HG02759 (cell line): ENCODE results near the gene SVOP.
A peak's percentile ranks its signal among the peaks of the same experiment; 100 is the strongest.

Experiments used
- ATAC-seq: cut with Tn5 transposase; IDR thresholded peaks from one replicate; pipeline ENCODE4 v1.9.1; 2021; ENCODE audit warnings: mild to moderate bottlenecking, moderate library complexity; ENCODE audit not compliant: unreplicated experiment

Gene SVOP

GRCh38 chr12:108939594-108939993 is 81.3 kb downstream of the SVOP start:
- peak; percentile 44 for ATAC-seq

GRCh38 chr12:108938247-108938924 is 82.5 kb downstream of the SVOP start:
- no peak for ATAC-seq

- no peak for ATAC-seq
Observed at GRCh38 chr12:108935159-108935763, 85.6 kb downstream of the SVOP start.

GRCh38 chr12:108933949-108934348 is 86.9 kb downstream of the SVOP start:
- ATAC-seq = no peak

GRCh38 chr12:108930756-108931155 is 90.1 kb downstream of the SVOP start:
- ATAC-seq = no peak

GRCh38 chr12:108930155-108930554 is 90.7 kb downstream of the SVOP start:
- ATAC-seq = peak; percentile 66

GRCh38 chr12:108928695-108929094 is 92.2 kb downstream of the SVOP start:
- ATAC-seq = no peak

- ATAC-seq = no peak
Observed at GRCh38 chr12:108922918-108923317, 98.0 kb downstream of the SVOP start.

- ATAC-seq = no peak
Observed at GRCh38 chr12:108921946-108922345, 98.9 kb downstream of the SVOP start.

- ATAC-seq = no peak
Observed at GRCh38 chr12:108918960-108919642, 101.8 kb downstream of the SVOP start.

- ATAC-seq = no peak
Observed at GRCh38 chr12:108918206-108918605, 102.7 kb downstream of the SVOP start.

GRCh38 chr12:108916336-108916735 is 104.5 kb downstream of the SVOP start:
- ATAC-seq = no peak

- ATAC-seq = no peak
Observed at GRCh38 chr12:108915632-108916133, 105.2 kb downstream of the SVOP start.

- no peak for ATAC-seq
Observed at GRCh38 chr12:108914121-108914531, 106.7 kb downstream of the SVOP start.

GRCh38 chr12:108912361-108912760 is 108.5 kb downstream of the SVOP start:
- ATAC-seq = no peak

- no peak for ATAC-seq
Observed at GRCh38 chr12:108911915-108912314, 109.0 kb downstream of the SVOP start.

GRCh38 chr12:108910336-108910735 is 110.5 kb downstream of the SVOP start:
- no peak for ATAC-seq

- no peak for ATAC-seq
Observed at GRCh38 chr12:108907839-108908351, 113.0 kb downstream of the SVOP start.

GRCh38 chr12:108906971-108907370 is 113.9 kb downstream of the SVOP start:
- no peak for ATAC-seq

- no peak for ATAC-seq
Observed at GRCh38 chr12:108905725-108906124, 115.1 kb downstream of the SVOP start.

- no peak for ATAC-seq
Observed at GRCh38 chr12:108899145-108899544, 121.7 kb downstream of the SVOP start.

- ATAC-seq = no peak
Observed at GRCh38 chr12:108896817-108897216, 124.1 kb downstream of the SVOP start.
